NT2/D1 (cell line): ENCODE measurements around the gene NTN1.

Experiments used
- DNase-seq: peaks from one replicate; pipeline ENCODE4 v3.0.0-alpha.2; 2011; ENCODE audit warnings: low read depth, low spot score
- H3K27me3 ChIP-seq: 2 replicates; pipeline ENCODE4 v1.6.0; 2011; ENCODE audit warnings: mild to moderate bottlenecking; ENCODE audit not compliant: insufficient read length, insufficient read depth
- H3K36me3 ChIP-seq: 2 replicates; pipeline ENCODE4 v1.6.1; 2011; ENCODE audit warnings: mild to moderate bottlenecking, low read length, mixed read lengths; ENCODE audit not compliant: insufficient read depth, insufficient read length
- H3K4me1 ChIP-seq: 2 replicates; pipeline ENCODE4 v1.5.1; 2011; ENCODE audit not compliant: insufficient read depth, insufficient read length
- H3K4me3 ChIP-seq: 2 replicates; pipeline ENCODE4 v1.5.1; 2011; ENCODE audit warnings: low read depth; ENCODE audit not compliant: insufficient read length
- H3K9ac ChIP-seq: 2 replicates; pipeline ENCODE4 v1.6.0; 2011; ENCODE audit warnings: low read depth; ENCODE audit not compliant: insufficient read length
- H3K9me3 ChIP-seq: 2 replicates; pipeline ENCODE4 v1.5.1; 2011; ENCODE audit warnings: mild to moderate bottlenecking, low read length; ENCODE audit not compliant: insufficient read depth
- SUZ12 ChIP-seq: IDR thresholded peaks from 2 replicates; pipeline ENCODE4 v1.6.1; 2011; ENCODE audit not compliant: insufficient read length, insufficient read depth; ENCODE audit errors: extremely low read depth
- YY1 ChIP-seq: IDR thresholded peaks from 2 replicates; pipeline ENCODE4 v1.6.1; 2011; ENCODE audit not compliant: insufficient read length, insufficient read depth
- ZNF274 ChIP-seq: IDR thresholded peaks from 2 replicates; pipeline ENCODE4 v1.6.1; 2011; ENCODE audit warnings: mild to moderate bottlenecking, low read depth, low read length

Gene NTN1

DNA sequence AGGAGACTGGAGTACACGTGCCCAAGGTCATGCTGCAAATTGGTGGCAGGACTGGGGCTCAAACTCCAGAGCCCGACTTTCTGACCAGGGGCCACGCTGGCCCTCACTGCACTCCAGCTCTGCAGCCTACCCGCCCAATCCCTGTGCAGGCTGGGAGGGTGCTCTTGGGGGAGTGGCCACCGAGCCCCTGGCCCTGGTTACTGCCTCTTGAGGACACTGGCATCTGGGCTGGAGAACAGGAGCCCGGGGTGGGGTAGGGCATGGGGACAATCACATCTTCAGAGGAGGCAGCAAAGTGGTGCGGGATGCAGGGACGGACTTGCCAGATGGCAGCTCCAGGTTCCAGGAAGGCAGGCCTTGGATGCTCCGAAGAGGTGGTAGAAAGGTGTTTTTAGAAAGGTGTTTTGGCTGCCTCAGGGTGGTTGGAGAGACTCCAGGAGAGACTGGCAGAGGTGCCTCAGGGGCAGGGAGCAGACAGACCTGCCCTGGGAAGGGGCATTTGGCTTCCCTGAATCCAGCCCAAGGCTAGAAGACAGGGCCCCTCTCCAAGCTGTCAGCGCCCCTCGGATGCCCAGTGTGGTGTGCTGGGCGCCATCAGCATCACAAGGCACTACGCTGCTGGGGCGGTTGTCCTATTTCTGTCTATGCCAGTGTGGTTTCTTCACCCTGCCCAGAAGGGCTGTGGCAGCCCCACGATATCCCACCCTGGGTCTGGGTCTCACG lies 220.6 kb downstream of the NTN1 start:
- Histone ChIP-seq H3K9ac (no peak overlapping the region), H3K4me1 (peaks cover 29% of the 10 kb centered on the region), H3K27me3 (peaks cover 8% of the 10 kb centered on the region), H3K36me3 (no peaks in the 10 kb centered on the region), H3K4me3 (no peak overlapping the region), H3K9me3 (no peaks in the 10 kb centered on the region)
- no peak for DNase-seq
- TF ChIP-seq ZNF274 (no peak), YY1 (no peak), SUZ12 (no peak)

DNA sequence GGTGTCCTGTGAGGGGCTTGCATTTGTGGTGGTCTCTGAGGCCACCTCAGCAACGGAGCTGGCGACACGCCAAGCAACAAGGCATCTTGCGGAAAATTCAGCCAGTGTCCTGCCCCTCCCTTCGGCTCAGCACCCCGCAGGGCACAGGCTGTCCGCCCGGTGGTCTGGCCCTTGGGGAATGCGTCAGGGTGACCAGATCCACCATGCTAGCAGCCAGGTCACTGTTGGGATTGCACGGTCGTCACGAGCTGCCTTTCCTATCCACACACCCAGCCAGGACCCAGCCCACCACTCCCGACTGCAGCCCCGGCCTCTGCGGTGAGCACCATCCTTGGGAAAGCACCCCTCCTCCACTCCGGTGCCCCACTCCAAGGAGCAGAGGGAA lies 221.2 kb downstream of the NTN1 start:
- Histone ChIP-seq H3K4me3 (no peak overlapping the region), H3K9ac (no peak overlapping the region), H3K4me1 (peaks cover 29% of the 10 kb centered on the region), H3K27me3 (peaks cover 8% of the 10 kb centered on the region), H3K9me3 (no peaks in the 10 kb centered on the region), H3K36me3 (no peaks in the 10 kb centered on the region)
- TF ChIP-seq ZNF274 (no peak), YY1 (no peak), SUZ12 (no peak)
- DNase-seq = no peak

GRCh38 chr17:9242983-9243382 lies 221.7 kb downstream of the NTN1 start:
- Histone ChIP-seq H3K27me3 (peaks cover 8% of the 10 kb centered on the region), H3K9ac (no peak overlapping the region), H3K4me3 (no peak overlapping the region), H3K36me3 (no peaks in the 10 kb centered on the region), H3K4me1 (peaks cover 29% of the 10 kb centered on the region), H3K9me3 (no peaks in the 10 kb centered on the region)
- no peak for TF ChIP-seq SUZ12
- no peak for TF ChIP-seq ZNF274
- no peak for TF ChIP-seq YY1
- no peak for DNase-seq

GRCh38 chr17:9244066-9245052 lies 223.0 kb downstream of the NTN1 start:
- TF ChIP-seq YY1 = no peak
- TF ChIP-seq SUZ12 = no peak
- TF ChIP-seq ZNF274 = no peak
- no peaks in the 10 kb centered on the region for H3K27me3 ChIP-seq
- no peak overlapping the region for H3K9ac ChIP-seq
- peaks cover 25% of the 10 kb centered on the region for H3K4me1 ChIP-seq
- no peaks in the 10 kb centered on the region for H3K9me3 ChIP-seq
- H3K36me3 ChIP-seq = peaks cover 2% of the 10 kb centered on the region
- no peak for DNase-seq
- no peak overlapping the region for H3K4me3 ChIP-seq

- no peaks in the 10 kb centered on the region for H3K27me3 ChIP-seq
- H3K9me3 ChIP-seq = no peaks in the 10 kb centered on the region
- no peak overlapping the region for H3K4me3 ChIP-seq
These were observed 226.2 kb downstream of the NTN1 start for GRCh38 chr17:9247401-9247938.

GRCh38 chr17:9249245-9249953 lies 228.1 kb downstream of the NTN1 start:
- Histone ChIP-seq H3K36me3 (peaks cover 2% of the 10 kb centered on the region), H3K4me3 (no peak overlapping the region), H3K4me1 (no peaks in the 10 kb centered on the region), H3K27me3 (no peaks in the 10 kb centered on the region), H3K9me3 (no peaks in the 10 kb centered on the region), H3K9ac (no peak overlapping the region)
- TF ChIP-seq YY1 (no peak), SUZ12 (no peak), ZNF274 (no peak)
- DNase-seq = no peak

More at GRCh38 chr17:9247401-9247938, 226.2 kb downstream of the NTN1 start:
- Histone ChIP-seq H3K9ac (no peak overlapping the region), H3K36me3 (peaks cover 2% of the 10 kb centered on the region), H3K4me1 (peaks cover 10% of the 10 kb centered on the region)
- TF ChIP-seq SUZ12 = no peak
- no peak for TF ChIP-seq YY1
- TF ChIP-seq ZNF274 = no peak
- DNase-seq = no peak
